Cerebellar cortex (tissue), 1 donor: ENCODE data around the gene PCDH9.

Experiments
- DNase-seq: peaks from one replicate; pipeline ENCODE4 v3.0.0-alpha.2; 2015; ENCODE audit warnings: low spot score

Gene PCDH9

DNA sequence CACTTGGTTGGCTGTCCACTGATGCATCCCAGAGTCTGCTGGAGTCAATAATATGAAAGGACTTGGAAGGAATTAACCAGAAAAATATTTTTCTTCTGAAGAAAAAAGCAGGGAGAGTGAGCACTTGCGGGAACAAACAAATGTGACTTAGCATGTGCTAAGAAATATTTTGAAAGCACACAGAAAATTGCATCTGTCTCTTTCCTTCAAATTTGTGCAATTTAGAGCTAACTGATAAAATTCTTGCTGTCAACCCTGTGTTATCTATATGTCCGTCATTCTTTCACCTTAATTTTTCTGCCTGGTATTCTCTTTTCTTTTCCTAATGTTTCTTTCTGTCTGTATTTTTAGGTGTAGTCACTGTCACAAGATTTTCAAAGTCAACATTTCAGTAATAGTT, 852.6 kb downstream of the PCDH9 start:
- no peak for DNase-seq

DNA sequence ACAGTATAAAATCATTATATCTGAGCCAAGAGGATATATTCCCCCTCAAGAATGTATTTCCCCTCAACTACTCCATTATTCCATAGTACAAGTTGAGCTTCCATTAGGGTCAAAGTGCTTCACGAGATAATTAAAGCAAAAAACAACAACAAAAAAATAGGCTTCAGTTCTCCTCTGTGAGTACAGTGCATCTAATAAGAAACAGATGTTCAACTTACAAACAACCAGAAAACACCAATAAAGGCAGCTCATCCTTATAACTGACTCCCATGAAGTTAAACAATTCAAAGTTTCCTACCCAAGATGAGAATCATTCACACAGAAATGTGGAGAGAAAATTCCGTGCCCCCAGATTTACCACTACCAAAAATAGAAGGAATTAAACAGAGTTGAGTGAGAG, 854.4 kb downstream of the PCDH9 start:
- DNase-seq, result no peak

- DNase-seq, result no peak
Observed at GRCh38 chr13:66369666-66370065, 860.5 kb downstream of the PCDH9 start.

DNA sequence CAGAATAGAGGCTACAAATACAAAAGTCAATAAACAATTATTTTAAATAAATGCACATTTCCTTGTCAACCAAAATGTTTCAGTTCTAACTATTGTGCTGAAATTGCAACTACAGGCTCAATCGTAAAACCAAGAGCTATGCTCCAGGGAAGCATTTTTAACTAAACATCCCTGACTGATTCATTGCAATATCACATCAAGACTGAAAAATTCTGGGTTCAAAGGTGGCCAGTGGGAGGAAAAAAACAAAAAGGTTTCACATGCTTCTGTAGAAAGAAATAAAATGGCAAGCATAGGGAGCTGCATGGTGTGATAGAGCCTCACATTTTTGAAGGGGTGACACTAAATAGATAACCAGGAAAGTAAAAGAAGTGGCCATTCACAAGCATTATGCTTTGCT, 862.8 kb downstream of the PCDH9 start:
- DNase-seq, result no peak

- DNase-seq, result no peak
Observed at GRCh38 chr13:66365101-66365500, 865.0 kb downstream of the PCDH9 start.

DNA sequence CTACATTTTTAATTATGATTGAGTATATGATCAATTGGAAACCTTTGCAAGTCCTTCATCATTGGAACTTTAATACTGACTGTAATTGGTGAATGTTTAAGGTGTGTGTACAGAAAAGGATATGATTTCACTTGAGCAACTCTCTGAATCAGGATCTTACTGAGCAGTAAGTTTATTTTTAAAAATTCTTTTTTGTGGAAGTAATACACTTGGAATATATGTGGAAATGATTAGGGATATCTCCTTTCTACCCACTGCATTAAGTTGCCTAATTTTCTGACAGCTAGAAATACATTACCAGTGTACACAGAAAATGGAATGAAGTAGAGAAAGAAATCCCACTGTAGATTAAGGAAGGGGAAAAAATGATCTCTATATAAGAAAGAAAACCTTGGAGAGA, 865.8 kb downstream of the PCDH9 start:
- DNase-seq, result no peak

- DNase-seq, result no peak
Observed at GRCh38 chr13:66362485-66362884, 867.7 kb downstream of the PCDH9 start.

DNA sequence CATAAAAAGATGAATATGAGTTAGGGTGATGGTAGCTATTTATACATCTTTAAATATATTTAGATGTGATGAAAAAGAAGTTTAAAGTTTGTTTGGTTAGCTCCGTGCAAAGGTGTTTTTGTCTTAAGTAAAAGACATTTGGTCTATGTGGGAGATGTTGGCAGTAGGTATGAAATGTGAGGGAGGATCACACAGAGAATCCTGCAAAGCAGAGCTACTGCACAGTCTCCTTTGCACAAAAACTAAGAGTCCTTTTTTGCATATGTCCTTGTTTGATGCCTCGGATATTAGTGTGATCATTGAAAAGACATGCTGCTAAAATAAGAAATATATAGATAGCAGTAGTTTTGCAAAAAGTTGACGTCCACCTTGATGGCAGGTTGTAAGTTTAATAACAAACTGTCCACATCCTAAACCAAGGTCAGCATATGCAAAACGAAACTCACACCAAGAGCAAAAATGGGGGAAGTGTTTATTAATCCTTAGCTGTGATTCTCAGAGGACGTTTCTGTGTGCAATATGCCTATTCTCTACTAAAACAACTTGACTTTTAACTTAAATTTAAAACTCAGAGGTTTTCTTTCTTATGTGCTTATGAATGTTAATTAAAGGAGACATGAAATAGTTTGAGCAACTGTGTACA, 870.1 kb downstream of the PCDH9 start:
- DNase-seq, result no peak

GRCh38 chr13:66359393-66359792, 870.7 kb downstream of the PCDH9 start:
- no peak for DNase-seq

DNA sequence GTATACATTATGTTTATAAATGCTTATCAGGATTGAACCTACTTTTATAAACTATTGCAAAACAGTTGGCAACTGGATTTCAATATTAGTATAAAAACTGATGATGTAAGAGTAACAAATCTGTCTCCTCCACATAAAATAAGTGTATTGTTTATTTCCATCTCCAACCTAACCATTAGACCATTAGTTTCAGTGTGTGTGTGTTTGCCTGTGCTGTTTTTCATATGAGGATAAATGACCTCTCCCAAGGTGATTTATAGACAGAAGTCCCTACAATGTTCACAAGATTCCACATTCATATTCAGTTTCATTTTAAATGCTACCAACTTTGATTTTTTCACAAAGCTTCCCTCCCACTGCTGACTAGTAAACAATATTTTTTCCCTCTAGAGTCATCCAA, 871.6 kb downstream of the PCDH9 start:
- DNase-seq, result no peak

GRCh38 chr13:66357463-66357862, 872.7 kb downstream of the PCDH9 start:
- no peak for DNase-seq

DNA sequence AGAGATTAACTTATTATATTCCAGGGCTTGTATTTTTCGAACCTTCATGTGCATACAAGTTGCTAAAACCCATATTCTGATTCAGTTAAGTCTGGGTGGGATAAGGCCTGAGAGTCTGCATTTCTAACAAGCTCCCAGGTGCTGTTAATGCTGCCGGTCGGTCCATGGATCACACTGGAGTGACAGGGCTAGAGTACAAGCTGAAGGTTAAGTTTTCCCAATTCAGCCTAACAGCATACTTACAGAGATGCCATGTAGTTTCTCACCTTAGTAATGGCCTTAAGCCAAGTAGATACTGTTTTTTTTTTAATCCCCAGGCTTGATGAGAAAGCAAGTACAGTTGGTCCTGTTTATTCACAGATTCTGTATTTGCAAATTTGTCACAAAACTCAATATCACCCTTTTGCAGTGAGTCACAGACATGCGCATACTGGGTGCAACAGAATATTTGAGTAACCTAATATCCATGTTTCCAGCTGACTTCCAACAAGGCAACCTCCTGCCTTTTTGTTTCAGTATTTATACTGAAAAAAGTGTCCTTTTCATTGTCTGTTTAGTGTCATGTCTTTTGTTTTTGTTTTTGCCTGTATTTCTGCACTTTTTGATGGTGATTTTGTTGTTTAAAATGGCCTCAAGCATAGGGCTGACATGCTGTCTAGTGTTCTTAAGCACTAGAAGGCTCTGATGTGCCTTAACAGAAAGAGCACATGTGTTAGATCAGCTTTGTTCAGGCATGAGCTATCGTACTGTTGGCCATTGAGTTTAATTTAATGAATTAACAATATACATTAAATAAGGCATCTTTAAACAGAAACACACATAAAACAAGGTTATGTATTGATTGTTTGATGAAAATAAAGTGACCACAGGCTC, 875.0 kb downstream of the PCDH9 start:
- no peak for DNase-seq

GRCh38 chr13:66353664-66354063, 876.5 kb downstream of the PCDH9 start:
- no peak for DNase-seq

DNA sequence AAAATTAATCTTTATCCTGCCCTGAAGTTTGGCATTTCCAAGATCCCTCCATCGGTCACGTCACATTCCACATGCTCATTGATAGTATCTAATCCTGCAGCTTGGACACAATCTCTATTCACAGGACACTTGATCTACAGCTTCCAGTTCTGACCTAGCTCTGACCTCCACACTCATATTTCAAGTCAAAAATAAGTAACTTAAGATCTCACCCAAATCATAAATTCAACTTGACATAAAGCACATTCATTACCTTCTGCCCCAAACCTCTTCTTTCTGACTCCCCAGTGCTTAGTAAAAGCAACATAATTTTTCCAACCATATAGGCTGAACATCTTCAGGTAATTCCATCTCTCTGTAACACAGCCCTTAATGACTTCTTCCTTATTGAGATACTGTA, 880.2 kb downstream of the PCDH9 start:
- DNase-seq, result no peak

- DNase-seq, result peak; percentile 36
Observed at GRCh38 chr13:66348745-66349690, 881.1 kb downstream of the PCDH9 start.

GRCh38 chr13:66347486-66348117, 882.5 kb downstream of the PCDH9 start:
- no peak for DNase-seq

- DNase-seq, result no peak
Observed at GRCh38 chr13:66345971-66346370, 884.2 kb downstream of the PCDH9 start.

- no peak for DNase-seq
Observed at GRCh38 chr13:66345518-66345810, 884.7 kb downstream of the PCDH9 start.

GRCh38 chr13:66344805-66345517, 885.2 kb downstream of the PCDH9 start:
- no peak for DNase-seq

GRCh38 chr13:66343224-66343828, 886.8 kb downstream of the PCDH9 start:
- no peak for DNase-seq
